GM21825 (cell line): ENCODE results near the gene SSMEM1.
"Not testable (repeated sequence)": the region's sequence is repeated elsewhere in the genome, so short reads cannot be mapped to it uniquely, and the experiment has no call there.

Experiments
- ATAC-seq: cut with Tn5 transposase; IDR thresholded peaks from one replicate; pipeline ENCODE4 v1.9.1; 2021; ENCODE audit warnings: mild to moderate bottlenecking, moderate library complexity; ENCODE audit not compliant: unreplicated experiment

The SSMEM1 gene

DNA sequence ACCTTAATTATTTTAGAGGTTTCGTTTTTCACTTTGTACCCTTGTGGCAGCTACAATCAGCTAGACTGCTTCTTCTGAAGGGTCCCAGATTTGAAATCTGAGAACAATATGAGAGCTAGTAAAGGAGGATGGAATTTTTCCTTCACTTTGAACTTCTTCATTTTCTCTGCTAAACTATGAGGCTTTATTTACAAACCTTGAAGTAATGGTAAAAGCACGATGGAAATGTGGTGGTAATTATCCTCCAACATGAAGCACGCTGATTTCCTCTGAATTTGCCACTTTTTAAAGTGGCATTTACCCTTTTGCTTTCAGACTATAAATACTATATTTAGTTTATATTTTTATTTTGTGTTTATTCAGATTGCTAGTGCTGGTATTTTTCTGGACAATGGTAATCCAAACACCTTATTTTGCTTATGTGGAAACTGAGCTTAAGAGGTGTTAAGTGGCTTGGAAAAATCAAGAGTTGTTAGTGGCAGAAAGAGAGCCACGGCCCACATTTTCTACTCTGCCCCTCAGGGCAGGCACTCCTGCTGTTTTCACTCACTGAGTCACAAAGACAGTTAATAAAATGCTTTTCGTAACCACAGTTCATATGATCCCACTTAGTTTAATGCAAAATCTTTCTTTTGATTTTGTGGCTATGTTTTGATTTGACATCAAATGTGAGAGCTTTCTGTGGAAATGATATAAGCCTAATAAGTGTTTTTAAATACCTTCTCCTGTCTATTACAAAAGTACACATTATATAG, 2.7 kb downstream of the SSMEM1 start:
- no peak for ATAC-seq

DNA sequence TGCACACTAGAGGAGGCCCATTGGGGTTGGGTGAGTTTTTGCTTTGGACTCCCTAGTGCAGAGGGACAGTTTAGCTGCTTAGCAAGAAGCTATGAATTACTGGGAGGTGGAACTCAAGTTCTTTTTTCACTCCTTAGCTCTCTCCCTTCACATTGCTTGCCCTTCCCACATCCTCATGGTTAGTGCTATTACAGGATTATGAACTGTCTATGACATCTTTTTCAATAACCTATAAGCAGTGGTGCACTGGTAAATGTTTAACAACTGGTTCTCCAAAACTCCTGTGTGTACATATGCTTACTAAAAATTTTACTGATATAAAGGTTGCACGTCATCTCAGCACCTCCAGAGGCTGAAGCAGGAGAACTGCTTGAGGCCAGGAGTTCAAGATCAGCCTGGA, 6.2 kb downstream of the SSMEM1 start:
- no peak for ATAC-seq

DNA sequence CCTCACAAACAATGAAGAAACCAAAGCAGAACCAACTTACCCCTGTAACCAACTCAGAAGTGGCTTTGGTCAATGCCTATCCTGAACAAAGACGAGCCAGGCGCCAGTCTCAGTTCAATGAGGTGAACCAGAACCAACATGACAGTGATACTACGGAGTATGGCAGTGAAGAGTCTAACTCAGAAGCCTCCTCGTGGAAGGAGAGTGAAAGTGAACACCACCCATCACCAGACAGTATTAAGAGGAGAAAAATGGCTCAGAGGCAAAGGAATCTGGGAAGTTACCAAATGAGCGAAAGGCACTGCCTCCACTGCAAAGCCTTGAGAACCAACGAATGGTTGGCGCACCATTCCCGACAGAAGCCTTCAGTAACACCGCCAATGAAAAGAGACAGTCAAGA, 8.4 kb downstream of the SSMEM1 start:
- ATAC-seq: no peak

DNA sequence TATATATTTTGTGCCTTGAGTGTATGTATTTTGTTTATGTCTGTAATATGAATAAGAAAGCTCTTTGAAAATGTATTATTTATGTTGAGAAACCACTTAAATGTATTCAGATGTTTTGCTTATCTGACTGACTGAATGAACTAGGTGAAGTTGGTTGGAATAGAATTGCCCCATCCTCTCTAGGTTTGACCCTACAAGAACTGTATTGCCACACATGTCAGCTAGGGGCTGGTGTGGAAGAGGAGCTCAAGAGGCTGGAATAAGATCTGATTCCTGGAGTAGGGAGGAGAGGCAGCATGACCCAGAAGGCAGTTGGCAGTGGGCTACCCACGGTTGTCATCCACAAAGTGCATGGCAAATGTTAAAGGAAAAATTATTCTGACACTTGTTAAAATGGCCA, 9.1 kb downstream of the SSMEM1 start:
- no peak for ATAC-seq

DNA sequence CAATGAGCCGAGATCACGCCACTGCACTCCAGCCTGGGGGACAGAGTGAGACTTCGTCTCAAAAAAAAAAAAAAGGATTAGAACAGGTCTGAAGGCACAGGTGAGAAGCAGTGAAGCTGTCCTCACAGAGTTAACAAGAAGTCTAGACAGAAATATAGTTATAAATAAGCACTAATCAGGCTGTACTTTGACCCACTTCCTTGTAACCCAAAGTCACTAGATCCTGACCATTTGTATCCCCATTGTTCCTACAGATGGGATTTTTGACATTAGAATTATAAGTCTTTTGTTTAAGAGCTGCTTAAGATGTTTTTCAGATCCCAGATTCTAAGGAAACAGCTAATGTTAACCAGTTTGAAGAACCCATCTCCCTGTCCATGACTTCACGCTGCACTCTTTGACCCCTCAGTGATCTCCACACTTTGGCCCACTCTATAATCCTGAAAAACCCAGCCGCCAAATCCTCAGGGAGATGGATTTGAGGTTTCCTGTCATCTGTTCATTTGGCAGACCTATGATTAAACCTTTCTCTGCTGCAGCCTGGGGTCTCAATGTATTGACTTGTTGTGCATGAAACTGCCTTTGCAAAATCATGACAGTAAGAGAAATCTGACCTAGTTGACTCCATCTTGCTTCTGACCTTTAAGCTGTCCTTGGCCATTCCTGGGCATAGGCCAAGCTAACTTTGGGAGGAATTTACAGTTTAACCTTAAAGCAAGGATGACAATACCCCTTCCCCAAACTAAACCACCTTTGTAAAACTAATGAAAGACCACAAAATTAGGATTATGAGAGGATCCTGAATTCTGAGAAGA, 11.4 kb downstream of the SSMEM1 start:
- no peak for ATAC-seq

DNA sequence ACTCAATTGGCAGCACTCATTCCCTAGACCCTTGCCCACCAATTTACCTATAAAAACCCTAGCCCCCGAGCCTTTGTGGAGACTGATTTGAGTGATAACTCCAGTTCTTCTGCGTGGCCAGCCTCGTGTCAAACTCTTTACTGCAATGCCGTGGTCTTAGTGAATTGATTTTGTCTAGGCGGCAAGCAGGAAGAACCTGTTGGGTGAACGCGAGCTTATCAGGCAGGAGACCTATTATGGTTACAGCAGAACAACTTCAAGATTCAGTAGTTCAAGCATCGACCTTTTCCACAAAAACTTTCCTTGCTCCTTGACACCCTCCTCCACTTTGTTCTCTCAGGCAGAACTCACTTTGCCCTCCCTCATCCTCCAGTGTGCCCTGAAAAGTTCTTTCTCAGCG, 12.2 kb downstream of the SSMEM1 start:
- ATAC-seq: no peak

DNA sequence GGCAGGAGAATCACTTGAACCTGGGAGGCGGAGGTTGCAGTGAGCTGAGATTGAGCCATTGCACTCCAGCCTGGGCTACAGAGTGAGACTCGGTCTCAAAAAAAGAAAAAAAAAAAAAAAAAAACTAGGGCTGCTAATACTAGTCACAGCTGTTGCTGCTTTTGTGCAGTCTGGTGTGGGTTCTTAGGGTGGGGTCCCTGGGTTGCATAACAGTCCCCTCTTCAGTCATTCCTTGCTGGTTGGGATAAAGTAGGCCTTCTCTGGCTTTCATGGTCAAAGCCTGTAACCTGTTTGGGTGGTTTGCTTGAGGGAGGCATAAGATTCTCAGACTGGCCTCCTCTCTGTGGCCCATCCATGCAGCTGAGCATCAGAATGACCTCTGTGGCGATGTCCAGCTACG, 14.1 kb downstream of the SSMEM1 start:
- no peak for ATAC-seq

DNA sequence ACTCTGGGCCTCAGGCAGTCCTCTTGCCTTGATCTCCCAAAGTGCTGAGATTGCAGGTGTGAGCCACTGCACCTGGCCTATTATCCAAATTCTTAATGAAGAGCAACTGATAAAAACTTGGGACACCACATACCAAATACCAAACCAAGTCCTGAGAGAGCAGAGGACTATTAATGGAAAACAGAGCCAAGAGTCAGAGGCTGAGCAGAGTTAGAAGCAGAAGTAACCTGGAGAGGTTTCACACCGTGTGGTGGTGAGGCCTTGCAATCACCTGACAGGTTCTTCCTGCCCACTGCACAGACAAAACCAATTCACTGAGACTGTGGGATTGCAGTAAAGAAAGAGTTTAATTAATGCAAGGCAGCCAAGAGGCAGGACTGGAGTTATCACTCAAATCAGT, 16.0 kb downstream of the SSMEM1 start:
- ATAC-seq: no peak

DNA sequence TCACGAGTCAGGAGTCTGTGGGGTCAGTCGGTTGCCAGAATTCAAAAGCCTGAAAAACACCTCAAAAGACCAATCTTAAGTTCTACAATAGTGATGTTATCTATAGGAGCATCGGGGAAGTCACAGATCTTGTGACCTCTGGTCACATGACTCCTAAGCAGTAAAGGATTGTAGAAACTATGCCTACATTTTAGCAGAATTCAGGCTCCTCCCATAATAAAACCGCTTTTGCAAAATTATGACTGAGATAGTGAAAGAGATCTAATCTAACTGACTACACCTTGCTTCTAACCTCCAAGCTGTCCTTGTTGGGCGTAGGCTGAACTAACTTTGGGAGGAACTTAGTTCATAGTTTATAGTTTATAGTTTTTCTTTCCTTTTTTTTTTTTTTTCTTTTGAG, 16.6 kb downstream of the SSMEM1 start:
- no peak for ATAC-seq

DNA sequence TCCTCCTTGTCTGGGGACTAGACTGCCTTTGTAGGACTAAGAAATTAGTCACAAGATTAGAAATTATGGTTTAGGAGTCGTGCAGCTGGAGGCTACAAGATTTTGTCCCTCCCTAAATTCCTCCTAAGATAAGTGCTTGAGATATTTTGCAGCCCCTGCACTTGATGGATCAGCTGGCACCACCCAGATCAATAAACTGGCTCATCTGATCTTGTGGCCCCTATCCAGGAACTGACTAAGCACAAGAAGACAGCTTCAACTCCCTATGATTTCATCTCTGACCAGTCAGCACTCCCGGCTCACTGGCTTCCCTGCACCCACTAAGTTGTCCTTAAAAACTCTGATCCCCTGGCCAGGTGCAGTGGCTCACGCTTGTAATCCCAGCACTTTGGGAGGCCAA, 17.3 kb downstream of the SSMEM1 start:
- not testable (repeated sequence) for ATAC-seq

DNA sequence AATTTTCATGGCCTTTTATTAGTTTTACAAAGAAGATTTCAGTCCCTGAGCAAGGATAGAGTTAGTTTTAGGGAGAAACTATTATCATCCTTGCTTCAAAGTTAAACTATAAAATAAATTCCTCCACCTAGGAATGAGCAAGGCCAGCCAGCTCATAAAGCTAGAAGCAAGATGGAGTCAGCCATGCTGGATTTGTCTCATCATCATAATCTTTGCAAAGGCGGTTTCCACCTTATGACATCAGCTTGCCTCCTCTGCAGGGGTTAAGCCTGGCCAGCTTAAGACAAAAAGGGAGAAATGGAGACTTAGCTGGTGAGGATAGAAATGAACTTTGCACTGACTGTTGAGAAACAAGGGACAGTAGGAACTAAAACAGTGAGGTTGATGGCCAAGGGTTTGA, 18.7 kb downstream of the SSMEM1 start:
- no peak for ATAC-seq

DNA sequence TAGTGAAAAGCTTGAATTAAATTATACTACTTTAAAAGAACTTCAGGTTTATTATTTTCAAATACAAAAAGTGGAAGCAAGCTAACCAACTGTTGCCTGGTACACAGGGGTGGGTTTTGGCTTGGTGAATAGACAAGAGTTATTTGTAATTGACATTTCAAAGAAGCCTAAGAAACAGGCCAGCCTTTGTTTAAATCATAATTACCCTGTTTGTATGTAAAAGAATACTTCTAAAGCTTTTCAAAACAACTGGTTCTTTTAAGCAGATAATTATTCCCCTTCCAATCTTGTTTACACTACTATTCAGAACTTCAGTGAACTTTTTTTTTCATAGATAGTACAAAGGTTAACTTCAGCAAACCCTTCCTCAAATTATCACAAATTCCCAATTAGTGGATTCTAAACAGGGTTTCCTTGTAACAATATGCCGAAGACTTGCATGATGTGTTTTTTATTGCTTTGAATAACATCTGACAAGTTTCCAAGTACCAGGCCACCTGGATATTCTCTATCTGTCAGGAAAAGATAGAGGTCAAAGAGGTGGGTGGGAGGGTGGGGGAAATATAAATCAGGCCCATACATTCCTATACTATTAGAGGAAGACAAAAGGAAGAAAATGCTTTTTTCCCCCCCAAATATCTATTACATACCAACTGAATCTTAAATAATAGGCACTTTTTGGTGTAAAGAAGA, 20.4 kb downstream of the SSMEM1 start:
- ATAC-seq: no peak

DNA sequence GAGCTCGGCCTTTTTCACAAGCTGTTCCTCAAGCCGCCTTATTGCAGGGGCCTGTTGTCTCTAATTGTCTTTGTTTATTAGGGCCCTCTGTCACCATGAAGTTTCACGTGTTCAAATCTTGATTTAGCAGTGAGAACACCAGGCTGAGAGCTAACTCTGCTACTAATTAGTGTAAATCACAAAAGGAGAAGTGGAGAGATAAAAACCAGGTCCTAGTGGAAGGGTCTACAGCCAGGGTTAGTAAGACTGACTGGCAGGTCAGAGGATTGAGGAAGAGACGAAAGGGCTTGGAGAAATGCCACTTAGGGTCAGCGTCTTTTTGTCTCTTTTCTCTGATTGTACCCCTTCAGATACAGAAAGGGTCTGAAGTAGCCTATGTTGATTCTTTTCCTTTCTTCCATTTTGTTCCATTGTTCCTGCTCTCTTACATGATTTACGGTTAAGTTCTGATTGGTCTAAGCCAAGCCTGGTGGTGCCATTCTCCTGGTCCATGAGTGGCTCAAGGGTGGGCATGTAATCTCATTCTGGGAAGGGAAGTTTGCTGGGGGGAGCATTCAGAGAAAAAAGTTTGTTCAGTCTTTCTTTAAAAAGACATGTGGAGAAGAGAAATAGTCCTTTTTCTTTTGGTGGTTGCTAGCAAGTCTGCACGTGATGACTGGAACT, 21.3 kb downstream of the SSMEM1 start:
- ATAC-seq: no peak

DNA sequence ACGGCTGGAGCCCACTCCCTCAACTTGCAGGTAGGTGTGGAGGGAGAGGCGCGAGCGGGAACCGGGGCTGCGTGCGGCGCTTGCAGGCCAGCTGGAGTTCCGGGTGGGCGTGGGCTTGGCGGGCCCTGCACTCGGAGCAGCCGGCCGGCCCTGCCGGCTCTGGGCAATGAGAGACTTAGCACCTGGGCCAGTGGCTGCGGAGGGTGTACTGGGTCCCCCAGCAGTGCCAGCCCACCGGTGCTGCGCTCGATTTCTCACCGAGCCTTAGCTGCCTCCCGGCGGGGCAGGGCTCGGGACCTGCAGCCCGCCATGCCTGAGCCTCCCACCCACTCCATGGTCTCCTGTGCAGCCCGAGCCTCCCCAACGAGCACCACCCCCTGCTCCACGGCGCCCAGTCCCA, 22.3 kb downstream of the SSMEM1 start:
- not testable (repeated sequence) for ATAC-seq

DNA sequence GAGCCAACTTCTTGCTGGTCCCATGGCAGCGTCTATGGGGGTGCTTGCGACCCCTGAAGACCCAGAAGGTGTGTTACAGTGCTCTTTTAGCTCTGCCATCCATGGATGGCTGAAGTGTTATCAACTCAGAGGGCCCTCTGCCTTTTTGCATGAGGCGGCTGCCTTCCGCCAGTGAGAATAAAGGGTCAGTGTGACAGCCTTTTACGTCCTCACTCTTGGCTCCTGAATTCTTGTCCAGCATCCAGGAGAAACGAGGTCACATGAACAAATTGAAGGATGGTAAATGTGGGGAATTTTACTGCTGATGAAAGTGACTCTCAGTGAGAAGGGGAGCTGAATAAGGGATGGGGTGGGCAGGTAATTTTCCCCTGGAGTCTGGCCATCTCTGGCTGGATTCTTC, 24.1 kb downstream of the SSMEM1 start:
- no peak for ATAC-seq

DNA sequence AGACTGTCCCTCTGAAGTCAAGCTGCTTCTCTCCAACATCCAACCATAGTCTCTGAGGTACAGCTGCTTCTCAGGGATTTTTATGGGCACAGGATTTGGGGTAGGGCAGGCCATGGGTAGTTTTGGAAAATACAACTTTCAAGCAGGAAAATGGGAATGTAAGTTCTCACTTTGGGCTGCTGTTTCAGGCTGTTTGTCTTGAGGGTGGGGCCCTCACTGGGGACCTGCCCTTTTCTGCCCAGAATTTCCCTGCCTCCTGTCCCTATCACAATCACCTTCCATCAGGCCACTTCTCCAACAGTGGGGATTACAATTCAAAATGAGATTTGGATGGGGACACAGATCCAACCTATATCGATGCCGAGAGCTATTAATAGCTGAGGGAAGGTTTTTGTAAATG, 24.5 kb downstream of the SSMEM1 start:
- no peak for ATAC-seq

DNA sequence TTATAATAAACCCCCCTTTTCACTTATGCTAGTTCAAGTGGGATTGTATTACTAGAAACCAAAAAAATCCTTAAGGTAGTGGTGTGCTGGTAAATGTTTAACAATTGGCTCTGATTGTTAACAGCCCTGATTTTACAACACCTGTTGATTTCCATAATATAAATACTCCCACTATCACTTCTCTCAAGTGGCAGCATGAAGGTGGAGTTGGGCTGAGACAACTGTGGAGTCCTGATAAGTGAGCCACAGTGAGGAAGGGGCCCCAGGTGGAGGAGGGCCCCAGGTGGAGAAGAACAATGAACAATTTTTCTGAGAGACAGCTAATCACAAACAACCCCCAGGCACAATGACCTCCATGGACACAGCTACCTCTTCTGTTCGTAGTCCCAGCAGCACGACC, 26.4 kb downstream of the SSMEM1 start:
- ATAC-seq: no peak

DNA sequence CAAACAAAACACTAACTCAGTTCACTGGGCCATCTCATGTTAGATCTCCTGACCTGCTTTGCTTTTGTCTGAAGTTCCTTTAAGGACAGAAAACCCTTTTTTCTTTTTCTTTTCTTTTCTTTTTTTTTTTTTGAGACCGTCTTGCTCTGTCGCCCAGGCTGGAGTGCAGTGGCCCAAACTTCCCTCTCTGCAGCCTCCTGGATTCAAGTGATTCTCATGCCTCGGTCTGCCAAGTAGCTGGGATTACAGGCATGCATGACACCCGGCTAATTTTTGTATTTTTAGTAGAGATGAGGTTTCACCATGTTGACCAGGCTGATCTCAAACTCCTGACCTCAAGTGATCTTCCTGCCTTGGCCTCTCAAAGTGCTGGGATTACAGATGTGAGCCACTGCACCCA, 28.7 kb downstream of the SSMEM1 start:
- ATAC-seq: not testable (repeated sequence)

DNA sequence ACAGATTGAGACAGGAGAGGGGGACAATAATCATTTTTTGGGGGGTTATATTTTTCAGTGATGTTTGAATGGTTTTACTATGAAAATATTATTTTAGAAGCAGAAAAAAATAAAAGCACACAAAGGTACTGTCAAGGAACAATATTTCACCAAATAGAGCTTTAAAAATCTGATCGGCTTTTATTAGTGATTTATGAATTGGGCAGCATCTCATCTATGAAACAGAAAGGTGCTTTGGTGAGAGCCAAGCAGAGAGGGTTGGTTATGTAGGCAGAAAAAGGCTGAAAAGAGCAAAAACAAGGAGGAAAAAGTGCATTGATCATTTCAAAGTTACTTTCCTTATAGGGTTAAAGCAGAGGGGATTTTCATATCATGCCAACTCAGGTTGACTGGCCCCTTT, 32.6 kb downstream of the SSMEM1 start:
- no peak for ATAC-seq

DNA sequence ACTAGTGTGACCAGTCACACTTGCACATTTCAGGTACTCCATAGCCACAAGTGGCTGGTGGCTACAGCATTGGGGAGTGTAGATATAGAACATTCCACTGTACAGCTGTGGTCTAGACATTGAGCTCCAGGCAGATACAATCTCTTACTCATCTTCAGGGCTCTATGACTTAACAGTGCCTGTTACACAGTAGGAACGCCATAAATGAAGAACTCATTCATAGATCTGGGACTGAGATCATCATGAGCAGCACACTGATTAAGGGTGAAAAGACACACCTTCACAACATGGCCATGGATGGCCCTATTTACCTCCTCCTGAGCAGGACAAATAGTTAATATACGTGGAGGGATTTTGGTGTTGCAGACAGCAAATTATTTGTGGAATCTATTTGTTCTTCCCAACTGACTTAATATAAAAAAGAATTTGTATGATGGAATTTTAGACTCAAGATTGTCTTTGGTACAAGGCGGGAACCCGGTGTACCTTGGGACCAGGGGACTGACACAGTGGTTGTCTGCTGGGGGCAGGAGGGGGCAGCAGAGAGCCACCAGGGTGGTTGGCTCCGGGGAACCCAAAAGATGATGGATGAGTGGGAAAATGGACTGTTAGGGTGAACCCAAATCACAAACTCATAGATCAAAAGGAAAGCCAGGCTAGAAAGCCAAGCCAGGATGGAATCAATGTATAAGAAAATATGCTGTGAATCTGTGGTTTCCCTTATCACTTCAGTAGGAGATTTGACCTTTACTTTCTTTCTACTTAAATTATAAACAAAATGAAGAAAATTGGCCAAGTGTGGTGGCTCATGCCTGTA, 34.7 kb downstream of the SSMEM1 start:
- ATAC-seq: no peak
